Epithelial cell of prostate (primary cell): ENCODE measurements around the gene ABLIM2.

Experiments used
- DNase-seq: peaks from one replicate; pipeline ENCODE4 v3.0.0-alpha.2; 2011; ENCODE audit warnings: low read depth, low spot score
- H3K27ac ChIP-seq: fragments of 450-650 bp; 2 replicates; pipeline ENCODE4 v1.5.1; 2017; ENCODE audit warnings: mild to moderate bottlenecking

The ABLIM2 gene

DNA sequence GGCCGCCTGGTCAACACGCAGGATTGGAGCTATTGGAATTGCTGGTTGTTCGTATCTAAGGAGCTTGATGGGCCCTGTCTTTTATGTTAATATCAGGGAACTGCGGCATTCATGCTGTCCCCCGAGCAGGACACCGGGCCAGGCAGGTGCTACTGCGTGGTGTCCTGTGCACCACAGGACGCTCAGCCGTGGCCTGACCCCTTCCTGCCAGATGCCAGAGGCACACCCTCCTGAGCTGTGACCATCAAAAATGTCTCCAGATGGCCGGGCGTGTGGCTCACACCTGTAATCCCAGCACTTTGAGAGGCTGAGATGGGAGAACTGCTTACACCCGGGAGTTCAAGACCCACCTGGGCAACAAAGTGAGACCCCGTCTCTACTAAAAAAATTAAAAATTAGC lies 32.1 kb downstream of the ABLIM2 start:
- DNase-seq: no peak
- no peak overlapping the region for H3K27ac ChIP-seq

GRCh38 chr4:8125526-8126056 lies 33.0 kb downstream of the ABLIM2 start:
- H3K27ac ChIP-seq: no peak overlapping the region
- no peak for DNase-seq

DNA sequence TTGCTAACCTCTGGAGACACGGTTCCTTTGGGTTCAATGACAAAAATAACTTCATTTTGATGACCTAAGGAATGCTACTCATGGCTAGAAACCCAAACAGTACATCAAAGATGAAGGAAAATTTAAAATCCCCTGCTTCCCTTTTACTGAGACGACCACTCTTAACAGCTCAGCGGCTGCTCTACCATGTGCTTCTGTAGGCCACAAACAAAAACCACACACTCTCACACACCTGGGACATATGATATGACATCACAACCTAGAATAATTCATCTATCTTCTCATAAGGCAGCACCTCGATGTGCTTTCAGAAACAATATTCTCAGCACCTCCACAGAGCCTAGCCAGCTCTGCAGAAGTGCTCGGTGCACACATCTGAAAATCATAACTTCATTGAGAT lies 34.7 kb downstream of the ABLIM2 start:
- no peak overlapping the region for H3K27ac ChIP-seq
- DNase-seq: no peak

GRCh38 chr4:8123389-8123788 lies 35.2 kb downstream of the ABLIM2 start:
- no peak overlapping the region for H3K27ac ChIP-seq
- no peak for DNase-seq

GRCh38 chr4:8122746-8123145 lies 35.9 kb downstream of the ABLIM2 start:
- DNase-seq: no peak
- no peak overlapping the region for H3K27ac ChIP-seq

GRCh38 chr4:8121292-8122015 lies 37.2 kb downstream of the ABLIM2 start:
- H3K27ac ChIP-seq: no peak overlapping the region
- no peak for DNase-seq

- H3K27ac ChIP-seq: no peak overlapping the region
- no peak for DNase-seq
These were observed 38.1 kb downstream of the ABLIM2 start for GRCh38 chr4:8120501-8120900.

GRCh38 chr4:8119877-8120276 lies 38.7 kb downstream of the ABLIM2 start:
- no peak for DNase-seq
- no peak overlapping the region for H3K27ac ChIP-seq

DNA sequence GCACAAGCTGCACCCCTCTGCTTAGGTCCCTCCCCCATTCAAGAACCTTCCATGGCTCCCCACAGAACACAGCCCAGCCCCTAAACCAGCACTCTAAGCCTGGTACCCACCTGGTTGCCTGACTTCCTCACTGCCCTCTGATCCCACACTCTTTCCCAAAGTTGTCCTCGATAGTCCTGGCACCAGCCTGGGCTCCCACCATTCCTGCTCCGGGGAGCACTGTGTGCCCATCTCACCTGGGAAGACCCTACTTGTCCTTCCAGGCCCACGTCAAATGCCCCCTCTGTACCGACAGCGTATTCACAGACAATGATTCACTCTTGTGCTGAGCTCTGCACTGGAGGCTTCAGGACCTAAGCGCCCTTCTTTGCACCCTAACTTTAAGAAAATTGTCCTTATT lies 40.1 kb downstream of the ABLIM2 start:
- DNase-seq: no peak
- no peak overlapping the region for H3K27ac ChIP-seq

DNA sequence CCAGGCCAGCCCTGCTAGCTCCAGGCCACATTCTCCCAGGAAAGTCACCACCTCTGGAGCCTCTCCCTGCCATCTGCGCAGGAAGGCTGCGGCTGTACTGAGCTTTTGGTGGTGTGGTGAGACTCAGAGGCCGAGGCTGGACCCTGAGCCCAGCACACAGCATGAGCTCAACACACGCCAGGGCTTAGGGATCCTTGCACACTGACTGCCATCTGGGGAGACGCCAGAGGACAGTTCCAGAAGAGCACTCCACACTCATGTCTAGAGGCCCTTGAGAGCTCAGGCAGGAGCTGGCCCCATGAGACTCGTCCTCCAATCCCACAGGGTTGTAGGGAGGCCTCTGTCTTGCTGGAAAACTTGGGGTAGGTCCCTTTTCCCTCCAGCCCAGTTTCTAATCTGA lies 40.6 kb downstream of the ABLIM2 start:
- no peak overlapping the region for H3K27ac ChIP-seq
- DNase-seq: no peak

DNA sequence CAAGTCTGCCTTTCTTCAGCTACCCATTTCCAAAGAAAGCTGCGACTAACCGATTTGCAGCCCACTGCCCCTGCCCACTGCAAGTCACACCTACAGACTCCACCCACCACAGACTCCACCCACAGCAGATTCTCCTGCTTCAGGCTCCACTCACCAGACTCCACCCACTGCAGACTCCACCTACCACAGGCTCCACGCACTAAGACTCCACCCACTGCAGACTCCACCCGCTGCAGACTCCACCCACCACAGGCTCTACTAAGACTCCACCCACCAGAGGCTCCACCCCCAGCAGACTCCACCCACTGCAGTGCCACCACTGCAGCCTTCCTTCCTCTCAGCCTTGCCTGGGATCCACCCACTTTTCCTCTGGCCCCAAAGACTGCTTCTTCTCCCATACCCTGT lies 41.3 kb downstream of the ABLIM2 start:
- no peak overlapping the region for H3K27ac ChIP-seq
- no peak for DNase-seq

GRCh38 chr4:8115916-8116315 lies 42.7 kb downstream of the ABLIM2 start:
- DNase-seq: no peak

GRCh38 chr4:8115203-8115520 lies 43.5 kb downstream of the ABLIM2 start:
- no peak for DNase-seq

More at GRCh38 chr4:8115916-8116315, 42.7 kb downstream of the ABLIM2 start:
- H3K27ac ChIP-seq: no peak overlapping the region

GRCh38 chr4:8114456-8115202 lies 44.0 kb downstream of the ABLIM2 start:
- H3K27ac ChIP-seq: no peak overlapping the region
- no peak for DNase-seq

More at GRCh38 chr4:8115203-8115520, 43.5 kb downstream of the ABLIM2 start:
- H3K27ac ChIP-seq: no peak overlapping the region

DNA sequence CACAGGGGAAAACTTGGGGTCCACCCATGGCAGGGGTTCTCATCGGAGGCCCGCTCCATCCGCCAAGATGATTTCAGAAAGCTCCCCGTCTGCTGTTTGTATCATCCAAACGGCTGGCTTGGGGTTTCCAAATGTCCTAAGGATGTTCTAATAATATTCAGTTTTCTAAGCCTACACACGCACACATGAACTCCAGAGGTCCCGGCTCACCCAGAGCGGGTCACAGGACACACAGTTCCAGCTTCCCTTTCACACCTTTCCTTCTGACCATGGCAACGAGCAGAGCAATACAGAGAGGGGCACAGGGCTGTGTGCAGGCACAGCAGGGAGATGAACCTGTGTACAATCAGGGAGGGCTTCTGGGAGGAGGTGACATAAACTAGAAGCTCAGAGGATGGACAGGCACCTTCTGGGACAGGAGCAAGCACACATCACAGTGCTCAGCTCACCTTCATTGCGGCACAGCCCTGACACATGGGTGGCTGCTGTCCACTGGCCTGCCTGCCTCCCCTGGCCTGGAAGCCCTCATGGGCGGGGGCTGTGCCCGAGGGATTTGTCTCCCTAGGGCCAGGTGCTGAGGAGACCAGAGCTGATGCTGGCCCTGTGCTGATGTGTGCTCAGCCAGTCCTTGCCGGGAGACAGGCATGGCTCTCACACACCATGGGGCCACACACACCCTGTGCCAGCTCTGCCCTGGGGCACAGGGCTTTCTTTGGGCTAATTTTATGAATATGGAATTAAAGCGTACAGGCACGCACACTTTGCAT lies 44.8 kb downstream of the ABLIM2 start:
- H3K27ac ChIP-seq: no peak overlapping the region
- DNase-seq: no peak

DNA sequence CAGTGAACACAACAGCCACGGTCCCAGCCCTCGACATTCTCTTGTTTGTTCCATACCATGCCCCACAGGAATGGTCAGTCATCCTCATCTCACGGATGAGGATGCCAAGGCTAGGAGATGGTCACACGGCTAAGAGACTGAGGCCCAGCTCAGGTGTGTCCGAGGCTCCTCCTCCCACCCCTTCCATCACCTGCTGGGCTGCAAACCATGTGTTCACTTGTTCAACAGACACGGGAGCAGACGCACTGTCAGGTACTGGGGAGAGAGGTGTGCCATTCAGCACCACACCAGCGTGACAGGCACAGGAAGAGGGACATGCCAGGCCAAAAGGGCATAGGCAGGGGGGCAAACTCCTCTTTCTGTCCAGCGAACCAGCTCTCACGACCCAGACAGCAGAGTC lies 45.9 kb downstream of the ABLIM2 start:
- no peak overlapping the region for H3K27ac ChIP-seq
- DNase-seq: no peak

- no peak for DNase-seq
- no peak overlapping the region for H3K27ac ChIP-seq
These were observed 46.5 kb downstream of the ABLIM2 start for GRCh38 chr4:8112036-8112576.

DNA sequence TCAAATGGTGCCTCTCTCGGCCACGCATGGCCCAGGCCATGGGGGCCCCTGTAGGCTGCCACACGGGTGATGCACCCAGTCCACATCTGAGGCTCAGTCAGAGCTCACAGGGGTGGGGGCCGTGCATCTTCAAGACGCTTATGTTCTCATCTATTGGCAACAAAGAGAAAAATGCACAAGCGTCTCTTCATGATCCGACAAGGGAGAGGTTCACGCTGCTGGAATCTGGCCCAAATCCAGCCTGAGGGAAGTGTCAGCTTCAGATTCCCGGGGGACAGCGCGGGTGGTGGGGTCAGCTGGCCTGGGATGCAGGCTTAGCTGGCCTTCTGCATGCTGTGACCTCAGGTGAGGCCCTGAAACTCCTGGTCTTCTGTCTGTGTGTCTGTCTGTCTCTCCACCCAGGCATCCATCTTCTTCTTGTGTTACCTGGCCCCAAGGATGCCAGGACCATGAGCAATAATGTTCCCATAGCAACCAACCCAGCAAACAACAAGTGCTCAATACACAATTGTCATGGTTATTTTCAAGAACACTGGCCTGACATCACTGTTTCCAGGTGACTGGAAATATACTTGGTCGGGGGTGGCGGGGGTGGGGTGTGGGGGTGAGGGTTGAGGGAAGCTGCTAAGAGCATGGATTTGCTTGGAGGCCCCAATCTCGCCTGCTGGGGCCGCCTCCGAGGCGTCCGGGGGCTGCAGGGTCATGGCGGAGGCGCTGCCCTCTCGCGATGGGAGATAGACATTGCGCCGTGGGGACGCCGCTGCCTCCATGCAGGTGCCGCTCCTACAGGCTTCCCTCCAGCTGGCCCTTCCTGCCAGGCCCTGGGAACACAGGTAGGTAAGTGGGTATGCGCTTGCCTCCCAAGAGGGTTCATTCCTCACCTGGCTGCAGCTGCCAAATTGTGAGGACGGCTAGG lies 48.3 kb downstream of the ABLIM2 start:
- H3K27ac ChIP-seq: no peak overlapping the region
- DNase-seq: peak; percentile 51

- DNase-seq: no peak
- no peak overlapping the region for H3K27ac ChIP-seq
These were observed 49.1 kb downstream of the ABLIM2 start for GRCh38 chr4:8109406-8110065.
